Heart left ventricle (tissue), 16 donors: ENCODE measurements around the gene ZBTB39. TPM values are rescaled to one million over a fixed set of nuclear protein-coding genes. Genes with fewer than 3 reads are reported as not detected.

Experiments used
- ATAC-seq, 4 donors: fragments of 200-7000 bp; cut with Tn5 transposase; one replicate each; pipeline ENCODE4 v1.9.1; 2020 to 2022; ENCODE audit warnings: moderate library complexity in 4 of 4, mild to moderate bottlenecking in 3 of 4, moderate number of reproducible peaks in 1 of 4
- DNase-seq, 5 donors: peaks; one replicate each; pipeline ENCODE4 v3.0.0-alpha.2; 2020
- H3K27ac ChIP-seq, 12 donors: fragments of 200-600 bp; sonication (generic) in 4 of 12; one replicate each; pipeline versions ENCODE4 v1.5.0 to v1.8.0; 2016 to 2022; ENCODE audit warnings: mild to moderate bottlenecking in 2 of 12
- H3K27me3 ChIP-seq, 9 donors: fragments of 200-600 bp; sonication (generic) in 2 of 9; one replicate each; pipeline versions ENCODE4 v1.5.1 to v1.8.0; 2016 to 2022; ENCODE audit warnings: mild to moderate bottlenecking in 3 of 9
- H3K36me3 ChIP-seq, 9 donors: fragments of 200-600 bp; sonication (generic) in 2 of 9; one replicate each; pipeline versions ENCODE4 v1.5.0 to v1.8.0; 2018 to 2022; ENCODE audit warnings: mild to moderate bottlenecking in 2 of 9
- H3K4me1 ChIP-seq, 12 donors: fragments of 200-600 bp; sonication (generic) in 4 of 12; one replicate each; pipeline versions ENCODE4 v1.5.0 to v1.8.0; 2016 to 2022; ENCODE audit warnings: mild to moderate bottlenecking in 3 of 12
- H3K4me3 ChIP-seq, 12 donors: fragments of 200-600 bp; sonication (generic) in 4 of 12; one replicate each; pipeline versions ENCODE4 v1.5.0 to v1.8.0; 2017 to 2022; ENCODE audit warnings: mild to moderate bottlenecking in 9 of 12, moderate library complexity in 4 of 12
- H3K9me3 ChIP-seq, 12 donors: fragments of 200-600 bp; sonication (generic) in 4 of 12; one replicate each; pipeline versions ENCODE4 v1.5.0 to v1.8.0; 2016 to 2022; ENCODE audit warnings: mild to moderate bottlenecking in 1 of 12
- POLR2A ChIP-seq, 2 donors: fragments of 450-650 bp; IDR thresholded peaks; one replicate each; pipeline ENCODE4 v1.6.1; 2017; ENCODE audit warnings: antibody characterized with exemption in 2 of 2, mild to moderate bottlenecking in 2 of 2, moderate library complexity in 2 of 2
- WGBS, 4 donors: extraction: QIAGEN DNeasy Blood & Tissue Kit in 2 of 4; methylation state at CpG; one replicate each; pipeline versions ENCODE4 v1.1.5 to v1.1.7; 2013 to 2018; 5-methylcytosine and 5-hydroxymethylcytosine counted together
- intact Hi-C, 10 donors: fragments of 100-400 bp; cut with DNase I; formaldehyde crosslinking; loops; one replicate each; pipeline versions ENCODE4 v1.11.1 to v1.14.2; 2022
- polyA plus RNA-seq, 2 donors: library from polyadenylated mRNA; stranded (reverse); fragments of 200-250 nt; gene quantifications; one replicate each; pipeline ENCODE4 v1.2.3, GENCODE V29; 2013
- total RNA-seq, 9 donors: library from RNA; depleted of rRNA in 2 of 9; stranded (reverse); fragments of >200 nt in 2 of 9; fragmentation: NEBNext Ultra II Directional in 3 of 9; extraction: Animal tissue kit (Norgen Biotek cat#: 25700) in 3 of 9; gene quantifications; one replicate each; pipeline versions ENCODE4 v1.1.0 to v1.2.4, GENCODE V29; 2016 to 2023
- TF ChIP-seq, protein P1 (sequence below), 12 donors: fragments of 200-600 bp; sonication (generic) in 4 of 12; IDR thresholded peaks; one replicate each; pipeline versions ENCODE4 v1.5.0 to v1.8.0; 2018 to 2022; ENCODE audit warnings: antibody characterized with exemption in 12 of 12, mild to moderate bottlenecking in 5 of 12
- donor health status: ischemic (EF 13 %, LVEDD 7.1; RV severe dilation, severe dysfunction).
- donor health status: healthy with polysubstance abuse.
- donor health status: DM: no; HTN: yes; CAD: no.
- donor health status: DM: no; HTN: no; CAD: no.
- donor health status: ischemic (EF 25% LVEDD 6.9; RV normal size, moderate dysfunction).
- donor health status: ischemic (EF 25% LVEDD 5.7; RV mildly dilated, moderate dysfunction).
- donor health status: healthy.
- donor health status: DM: yes; HTN: yes; CAD: no.
- donor health status: ischemic (EF 35%, LVEDD 5.7; RV mildly dilated, moderate dysfunction).
- donor health status: nonischemic (EF 11% LVEDD 7.7; RV severe dilation, severe dysfunction).
- donor health status: DM: yes; HTN: yes; CAD: no.
- donor health status: PGD.
- donor health status: ischemic (EF 29% LVEDD 5.4; RV normal size, mild dysfunction).
- donor health status: nonischemic (EF 23%, LVEDD 6.1; RV moderate dilation, normal function).

The ZBTB39 gene
- total and polyA plus RNA-seq, 11 donors, result 1.5 to 4.5 (median 3.3) TPM

DNA sequence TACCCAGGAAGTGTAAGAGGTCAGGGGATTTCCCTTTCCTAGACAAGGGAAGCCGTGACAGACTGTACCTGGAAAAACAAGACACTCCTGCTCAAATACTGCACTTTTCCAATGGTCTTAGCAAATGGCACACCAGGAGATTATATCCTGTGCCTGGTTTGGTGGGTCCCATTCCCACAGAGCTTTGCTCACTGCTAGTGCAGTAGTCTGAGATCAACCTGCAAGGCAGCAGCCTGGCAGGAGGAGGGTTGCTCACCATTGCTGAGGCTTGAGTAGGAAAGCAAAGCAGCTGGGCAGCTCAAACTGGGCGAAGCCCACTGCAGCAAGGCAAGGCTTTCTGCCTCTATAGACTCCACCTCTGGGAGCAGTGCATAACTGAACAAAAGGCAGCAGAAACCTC is 47.9 kb downstream of the ZBTB39 start:
- Histone ChIP-seq H3K36me3 (no peaks in the 10 kb centered on the region), H3K27me3 (no peaks in the 10 kb centered on the region), H3K4me3 (no peak overlapping the region), H3K4me1 (peaks cover 0 to 4% (median 0%) of the 10 kb centered on the region in 12 donors), H3K9me3 (peaks cover 0 to 14% (median 0%) of the 10 kb centered on the region in 12 donors), H3K27ac (no peak overlapping the region)
- intact Hi-C loops, result no loop called here
- no peak for ATAC-seq
- DNase-seq, result no peak
- no peak for TF ChIP-seq POLR2A (IDR thresholded peaks at IDR 0.05)
- WGBS, 4 donors, result 70 to 85% (median 82%) methylated on average over 2 of the region's 2 CpGs

DNA sequence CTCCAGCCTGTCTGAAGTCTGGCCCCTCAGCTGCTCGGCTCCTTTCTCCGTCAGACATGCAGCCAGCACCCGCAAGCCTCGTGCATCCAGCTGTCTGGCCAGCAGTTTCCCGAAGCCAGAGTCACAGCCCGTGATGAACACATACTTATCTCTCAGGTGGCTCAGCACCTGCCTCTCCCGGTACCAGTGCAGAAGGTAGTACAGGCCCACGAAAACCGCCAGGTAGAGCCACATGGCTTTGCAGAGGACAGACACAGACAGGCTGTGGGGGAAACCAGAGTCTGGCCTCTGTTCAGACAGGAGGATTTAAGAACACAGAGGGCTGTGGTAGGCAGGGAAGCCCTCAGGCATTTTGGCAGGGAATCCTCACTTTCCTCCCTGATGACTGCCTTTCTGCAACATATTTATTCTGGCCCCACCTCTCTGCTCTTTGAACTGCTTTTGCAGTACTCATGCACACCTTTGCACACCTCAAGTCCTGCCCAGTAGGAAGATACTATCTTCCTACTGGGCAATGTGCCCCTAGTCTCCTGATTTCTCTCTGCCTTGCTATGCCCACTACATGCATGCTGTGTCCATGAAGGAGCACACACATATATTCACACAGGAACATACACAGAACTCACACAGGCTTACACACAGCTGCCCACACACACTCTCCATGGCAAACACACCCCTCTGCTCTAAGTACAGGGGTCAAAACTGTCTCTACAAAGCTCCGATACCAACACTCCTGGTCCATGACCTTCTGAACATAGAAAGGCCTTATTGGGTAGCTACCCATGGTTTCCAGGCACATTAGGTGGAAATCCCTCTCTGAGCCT is 48.9 kb downstream of the ZBTB39 start, which contains the start of gene RDH16:
Gene RDH16, minus strand, starts transcription at position 380 of the 824 bp plus-strand sequence. Its CDS starts 146 bp downstream, at position 234.
- Histone ChIP-seq H3K36me3 (no peaks in the 10 kb centered on the region), H3K27ac (no peak within 1 kb of the TSS), H3K4me3 (no peak within 1 kb of the TSS), H3K27me3 (no peaks in the 10 kb centered on the region), H3K4me1 (peaks cover 0 to 4% (median 0%) of the 10 kb centered on the region in 12 donors), H3K9me3 (peaks cover 0 to 14% (median 0%) of the 10 kb centered on the region in 12 donors)
- ATAC-seq (no peak), DNase-seq (no peak)
- WGBS, 4 donors, result 88 to 93% (median 91%) methylated on average over 9 to 10 of the region's 10 CpGs
- no peak for TF ChIP-seq POLR2A (IDR thresholded peaks at IDR 0.05)
- TF ChIP-seq, protein P1, sequence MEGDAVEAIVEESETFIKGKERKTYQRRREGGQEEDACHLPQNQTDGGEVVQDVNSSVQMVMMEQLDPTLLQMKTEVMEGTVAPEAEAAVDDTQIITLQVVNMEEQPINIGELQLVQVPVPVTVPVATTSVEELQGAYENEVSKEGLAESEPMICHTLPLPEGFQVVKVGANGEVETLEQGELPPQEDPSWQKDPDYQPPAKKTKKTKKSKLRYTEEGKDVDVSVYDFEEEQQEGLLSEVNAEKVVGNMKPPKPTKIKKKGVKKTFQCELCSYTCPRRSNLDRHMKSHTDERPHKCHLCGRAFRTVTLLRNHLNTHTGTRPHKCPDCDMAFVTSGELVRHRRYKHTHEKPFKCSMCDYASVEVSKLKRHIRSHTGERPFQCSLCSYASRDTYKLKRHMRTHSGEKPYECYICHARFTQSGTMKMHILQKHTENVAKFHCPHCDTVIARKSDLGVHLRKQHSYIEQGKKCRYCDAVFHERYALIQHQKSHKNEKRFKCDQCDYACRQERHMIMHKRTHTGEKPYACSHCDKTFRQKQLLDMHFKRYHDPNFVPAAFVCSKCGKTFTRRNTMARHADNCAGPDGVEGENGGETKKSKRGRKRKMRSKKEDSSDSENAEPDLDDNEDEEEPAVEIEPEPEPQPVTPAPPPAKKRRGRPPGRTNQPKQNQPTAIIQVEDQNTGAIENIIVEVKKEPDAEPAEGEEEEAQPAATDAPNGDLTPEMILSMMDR (IDR thresholded peaks at IDR 0.05), result no peak
- intact Hi-C loops, result no loop called here

DNA sequence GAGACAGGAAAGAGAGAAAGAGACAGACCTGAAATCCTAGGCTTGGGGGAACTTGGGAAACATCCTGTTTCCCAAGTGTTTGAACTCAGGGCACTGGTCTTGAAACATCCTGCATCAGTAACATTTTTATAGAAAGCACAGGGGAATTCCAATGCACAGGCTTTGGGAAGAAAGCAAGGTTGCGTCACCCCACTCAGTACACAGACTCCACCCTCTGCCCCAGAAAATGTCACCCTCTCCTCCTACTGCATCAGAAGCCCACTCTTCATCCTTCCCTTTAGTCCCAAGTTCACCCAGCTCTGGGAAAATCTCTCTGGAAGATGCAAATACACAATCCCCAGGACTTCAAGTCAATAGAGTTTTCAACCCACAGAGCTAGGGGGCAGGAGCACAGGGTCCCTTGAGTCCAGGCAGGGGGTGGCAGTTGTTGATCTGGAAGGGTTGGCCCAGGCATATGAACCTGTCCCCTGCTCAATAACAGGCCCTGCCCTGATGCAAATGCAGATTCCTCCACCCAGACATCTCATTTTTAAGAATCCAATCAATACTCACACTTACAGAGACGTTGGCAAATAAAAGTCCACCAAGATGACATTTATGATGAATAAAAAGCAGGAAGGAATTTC is 50.6 kb downstream of the ZBTB39 start:
- DNase-seq (no peak), ATAC-seq (no peak)
- Histone ChIP-seq H3K4me1 (peaks cover 0 to 4% (median 0%) of the 10 kb centered on the region in 12 donors), H3K27me3 (no peaks in the 10 kb centered on the region), H3K27ac (no peak overlapping the region), H3K36me3 (no peaks in the 10 kb centered on the region), H3K9me3 (peaks cover 0 to 14% (median 0%) of the 10 kb centered on the region in 12 donors), H3K4me3 (no peak overlapping the region)
- TF ChIP-seq, protein P1 (IDR thresholded peaks at IDR 0.05), result no peak
- TF ChIP-seq POLR2A (IDR thresholded peaks at IDR 0.05), result no peak
- intact Hi-C loops, result no loop called here
- WGBS, 4 donors, result 68 to 69% (median 68%) methylated on average over 2 of the region's 2 CpGs

GRCh38 chr12:56954958-56955355 is 51.4 kb downstream of the ZBTB39 start:
- WGBS, 4 donors, result 78 to 85% (median 81%) methylated on average over 6 of the region's 6 CpGs
- Histone ChIP-seq H3K4me1 (peaks cover 0 to 4% (median 0%) of the 10 kb centered on the region in 12 donors), H3K27ac (no peak overlapping the region), H3K36me3 (no peaks in the 10 kb centered on the region), H3K27me3 (no peaks in the 10 kb centered on the region), H3K9me3 (peaks cover 0 to 14% (median 0%) of the 10 kb centered on the region in 12 donors), H3K4me3 (no peak overlapping the region)
- DNase-seq, result no peak
- intact Hi-C loops, result no loop called here
- TF ChIP-seq, protein P1 (IDR thresholded peaks at IDR 0.05), result no peak
- no peak for TF ChIP-seq POLR2A (IDR thresholded peaks at IDR 0.05)
- ATAC-seq, result no peak
